Non-pigmented ciliary epithelial cell (primary cell): ENCODE data around the gene FAM149B1.
"Not testable (repeated sequence)": the region's sequence is repeated elsewhere in the genome, so short reads cannot be mapped to it uniquely, and the experiment has no call there.

ENCODE experiments used
- DNase-seq: peaks from one replicate; pipeline ENCODE4 v3.0.0-alpha.2; 2010; ENCODE audit warnings: low read depth

Gene FAM149B1

DNA sequence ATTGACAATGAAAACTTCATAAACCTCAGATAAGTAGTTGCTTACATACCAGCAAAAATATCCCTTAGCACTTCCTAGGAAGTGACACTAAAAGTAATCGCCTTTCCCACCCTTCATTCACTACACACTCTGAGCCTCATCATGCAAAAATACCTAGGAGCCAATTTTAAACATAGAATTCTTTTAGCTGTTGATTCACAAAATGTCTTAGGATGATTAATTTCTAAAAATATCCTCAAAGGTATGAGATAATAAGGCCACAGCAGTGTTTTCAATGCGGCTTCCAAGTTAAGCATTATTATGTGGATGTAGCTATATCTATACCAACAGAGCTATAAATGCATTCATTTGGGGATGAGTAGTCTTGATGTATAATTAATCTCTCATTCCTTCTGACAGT is 66.0 kb downstream of the FAM149B1 start:
- no peak for DNase-seq

DNA sequence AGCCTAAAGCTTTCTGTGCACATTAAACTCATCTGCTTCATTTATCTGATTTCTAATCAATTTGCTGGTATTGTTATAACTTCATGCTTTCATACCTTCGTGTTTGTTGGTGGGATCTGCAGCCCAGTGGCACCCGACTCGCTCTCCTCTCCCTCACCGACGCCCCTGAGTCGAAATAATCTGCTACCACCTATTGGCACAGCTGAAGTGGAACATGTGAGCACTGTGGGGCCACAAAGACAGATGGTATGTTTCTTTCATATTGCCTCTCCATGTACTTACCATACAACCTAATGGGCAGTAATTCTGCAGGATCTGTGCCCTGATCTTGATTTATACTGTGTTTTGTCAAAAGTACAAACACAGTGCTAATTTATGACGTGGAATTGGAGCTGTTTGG is 66.8 kb downstream of the FAM149B1 start:
- DNase-seq, result no peak

GRCh38 chr10:73238990-73239566 is 71.2 kb downstream of the FAM149B1 start:
- DNase-seq, result no peak

DNA sequence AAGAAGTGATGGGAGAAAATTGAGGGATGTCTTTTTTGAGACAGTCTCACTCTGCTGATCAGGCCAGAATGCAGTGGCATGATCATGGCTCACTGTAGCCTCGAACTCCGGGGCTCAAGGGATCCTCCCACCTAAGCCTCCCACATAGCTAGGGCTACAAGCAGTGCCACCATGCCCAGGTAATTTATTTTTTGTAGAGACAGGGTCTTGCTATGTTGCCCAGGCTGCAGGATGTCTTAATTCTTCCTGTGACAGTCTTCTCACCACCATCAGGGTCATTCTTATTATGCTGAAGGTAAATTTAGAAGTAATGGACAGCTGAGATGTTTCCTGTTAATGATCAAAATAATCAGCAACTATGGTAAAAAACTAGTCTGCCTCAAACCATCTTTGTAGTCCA is 72.0 kb downstream of the FAM149B1 start:
- no peak for DNase-seq

DNA sequence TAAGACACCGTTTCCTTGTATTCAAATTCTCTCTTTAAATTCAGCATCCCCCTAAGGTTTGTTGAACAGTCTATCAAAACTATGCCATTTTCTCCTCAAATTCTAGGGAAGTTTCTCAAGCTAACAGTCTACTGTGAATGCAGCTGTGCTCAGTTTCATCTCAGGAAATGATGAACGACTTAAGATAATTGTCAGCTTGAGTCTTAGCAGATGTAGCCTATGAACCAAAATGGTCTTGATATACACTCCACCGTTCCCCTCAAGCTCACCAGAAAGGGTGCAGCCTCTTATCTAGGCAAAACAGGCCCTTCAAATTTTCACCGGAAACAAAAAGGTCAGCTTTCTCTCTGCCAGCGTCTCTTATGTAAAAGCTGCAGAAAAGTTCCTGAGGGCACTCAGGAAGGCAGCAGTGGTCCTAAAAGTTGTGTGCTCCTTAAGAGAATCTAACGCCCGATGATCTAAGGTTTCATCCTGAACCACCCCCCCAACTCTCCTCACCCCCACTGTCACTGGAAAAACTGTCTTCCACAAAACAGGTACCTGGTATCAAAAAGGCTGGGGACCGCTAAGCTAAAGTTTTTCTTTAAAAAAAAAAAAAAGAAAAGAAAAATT is 77.1 kb downstream of the FAM149B1 start:
- no peak for DNase-seq

DNA sequence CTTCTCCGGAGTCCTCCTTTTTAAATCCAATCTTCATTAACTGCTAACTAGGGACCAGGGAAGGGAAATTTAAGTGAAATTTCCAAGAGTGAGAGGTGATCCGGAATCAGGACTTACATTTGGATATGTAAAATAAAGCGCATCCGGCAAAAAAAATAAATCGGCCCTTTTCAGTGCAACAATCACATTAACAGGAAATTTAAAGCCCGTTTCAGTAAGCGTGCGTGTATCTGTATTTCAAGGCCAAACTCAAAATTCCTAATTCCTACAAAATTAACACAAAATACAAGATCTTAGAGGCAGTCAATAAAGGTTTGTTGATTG is 78.4 kb downstream of the FAM149B1 start:
- DNase-seq, result no peak

DNA sequence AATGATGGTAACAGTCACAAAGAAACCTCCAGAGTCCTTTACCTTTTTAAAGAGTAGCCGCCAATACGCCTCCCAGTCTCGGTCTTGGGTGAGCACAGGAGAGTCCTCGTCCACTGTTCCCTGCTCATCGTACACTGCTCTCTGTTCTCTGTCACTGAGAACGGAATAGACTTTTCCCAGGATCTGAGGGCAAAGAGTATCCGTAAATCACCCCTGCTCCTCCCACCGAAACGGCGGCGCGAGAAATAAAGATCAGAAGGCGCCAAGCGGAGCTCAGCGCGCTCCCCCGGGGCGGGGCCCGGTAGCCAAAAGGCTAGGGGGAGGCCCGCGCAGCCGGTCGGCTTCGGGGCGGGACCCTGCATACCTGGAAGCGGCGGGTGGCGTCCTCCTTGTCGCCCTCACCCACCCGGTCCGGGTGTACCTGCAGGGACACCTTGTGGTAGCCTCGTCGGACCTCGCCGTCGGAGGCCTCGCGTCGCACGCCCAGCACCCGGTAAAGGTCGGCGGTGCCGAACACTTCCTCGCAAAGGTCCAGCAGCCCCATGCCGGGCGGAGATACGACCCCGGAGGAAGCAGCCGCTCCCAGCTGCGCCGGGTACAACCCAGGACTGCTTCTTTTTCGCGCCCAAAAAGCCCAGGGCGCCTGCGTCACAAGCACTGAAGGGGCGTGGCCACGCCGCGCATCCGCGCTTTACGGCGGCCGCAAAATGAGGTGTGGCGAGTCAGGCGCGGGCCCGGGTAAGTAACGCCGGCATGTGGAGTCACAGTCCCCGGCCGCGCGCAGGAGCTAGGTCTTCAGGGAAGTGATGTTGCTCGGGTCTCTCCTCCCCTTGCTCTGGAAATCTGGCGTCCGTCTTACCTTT is 79.0 kb downstream of the FAM149B1 start, which contains the start of gene DNAJC9:
Gene DNAJC9 (minus strand): TSS at position 610 of the 863 bp plus-strand sequence. CDS start 66 bp downstream, at position 544.
- peak; percentile 68 for DNase-seq

- DNase-seq, result no peak
These were observed 79.8 kb downstream of the FAM149B1 start for GRCh38 chr10:73247509-73248258.

GRCh38 chr10:73248259-73248724 is 80.4 kb downstream of the FAM149B1 start:
- no peak for DNase-seq

GRCh38 chr10:73251683-73252444 is 83.9 kb downstream of the FAM149B1 start:
- DNase-seq, result no peak

GRCh38 chr10:73252445-73253224 is 84.7 kb downstream of the FAM149B1 start, which contains the start of gene MRPS16:
Gene MRPS16 (minus strand): TSS chr10:73252644. CDS start chr10:73252482, 162 bp downstream.
- DNase-seq, result peak; percentile 90

DNA sequence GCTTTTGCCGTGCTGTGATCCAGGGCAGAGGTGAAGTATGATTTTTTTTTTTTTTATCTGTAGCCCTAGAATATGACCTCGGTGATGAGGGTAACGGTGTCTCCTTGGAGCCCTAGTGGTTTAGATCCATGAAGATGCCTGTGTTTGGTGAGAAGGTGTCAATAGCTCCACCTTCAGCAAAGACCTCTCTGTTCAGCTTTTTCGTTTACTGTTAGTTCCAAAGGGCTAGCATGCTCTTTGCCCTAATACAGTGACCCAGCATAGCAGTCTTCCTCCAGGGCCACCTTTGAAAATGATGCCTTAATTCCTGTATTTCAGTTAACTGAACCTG is 85.3 kb downstream of the FAM149B1 start:
- no peak for DNase-seq

DNA sequence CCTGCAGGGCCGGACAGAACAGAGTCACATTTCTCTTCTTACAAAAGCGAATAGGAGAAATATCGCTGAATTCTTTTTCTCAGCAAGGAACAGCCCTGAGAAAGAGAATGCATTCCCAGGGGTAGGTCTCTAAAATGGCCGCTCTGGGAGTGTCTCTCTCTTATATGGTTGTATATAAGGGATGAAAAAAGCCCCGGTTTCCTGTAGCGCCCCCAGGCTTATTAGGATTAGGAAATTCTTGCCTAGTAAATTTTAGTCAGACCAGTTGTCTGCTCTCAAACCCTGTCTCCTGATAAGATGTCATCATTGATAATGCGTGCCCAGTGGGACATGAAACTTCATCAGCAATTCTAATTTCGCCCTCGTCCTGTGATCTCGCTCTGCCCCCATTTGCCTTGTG is 90.7 kb downstream of the FAM149B1 start:
- DNase-seq, result not testable (repeated sequence)

DNA sequence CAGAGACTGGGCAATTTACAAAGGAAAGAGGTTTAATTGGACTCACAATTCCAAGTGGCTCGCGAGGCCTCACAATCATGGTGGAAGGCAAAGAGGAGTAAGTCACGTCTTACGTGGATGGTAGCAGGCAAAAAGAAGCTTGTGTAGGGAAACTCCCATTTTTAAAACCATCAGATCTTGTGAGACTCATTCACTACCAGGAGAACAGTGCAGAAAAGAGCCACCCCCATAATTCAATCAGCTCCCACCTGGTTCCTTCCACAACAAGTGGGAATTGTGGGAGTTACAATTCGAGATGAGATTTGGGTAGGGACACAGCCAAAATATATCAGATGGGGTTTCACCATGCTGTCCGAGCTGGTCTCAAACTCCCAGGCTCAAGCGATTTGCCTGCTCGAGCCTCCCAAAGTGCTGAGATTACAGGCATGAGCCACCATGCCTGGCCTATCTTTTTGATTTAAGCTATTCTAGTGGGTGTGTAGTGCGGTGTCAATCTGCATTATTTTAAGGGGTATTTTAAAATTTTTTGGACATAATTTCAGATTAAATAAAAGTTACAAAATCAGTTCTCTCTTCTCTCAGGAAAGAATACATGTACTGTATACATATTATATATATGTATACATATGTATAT is 93.6 kb downstream of the FAM149B1 start:
- DNase-seq, result no peak

DNA sequence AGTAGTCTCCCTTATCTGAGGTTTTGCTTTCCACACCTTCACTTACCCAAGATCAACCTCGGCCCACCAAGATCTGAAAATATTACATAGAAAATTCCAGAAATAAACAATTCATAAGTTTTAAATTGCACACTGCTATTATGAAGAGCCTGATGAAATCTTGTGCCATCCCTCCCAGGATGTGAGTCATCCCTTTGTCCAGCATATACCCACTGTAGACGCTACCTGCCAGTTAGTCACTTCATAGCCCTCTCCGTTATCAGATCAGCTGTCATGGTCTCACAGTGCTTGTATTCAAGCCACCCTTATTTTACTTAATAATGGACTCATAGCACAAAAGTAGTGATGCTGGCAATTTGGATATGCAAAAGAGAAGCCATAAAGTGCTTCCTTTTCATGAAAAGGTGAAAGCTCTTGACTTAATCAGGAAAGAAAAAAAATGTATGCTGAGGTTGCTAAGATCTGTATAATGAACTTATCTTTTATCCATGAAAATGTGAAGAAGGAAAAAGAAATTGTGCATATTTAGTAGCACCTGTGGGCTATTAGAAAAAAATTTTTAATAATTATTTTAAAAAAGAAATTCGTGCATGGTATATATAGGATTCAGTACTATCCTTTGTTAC is 94.3 kb downstream of the FAM149B1 start:
- DNase-seq, result peak; percentile 46

DNA sequence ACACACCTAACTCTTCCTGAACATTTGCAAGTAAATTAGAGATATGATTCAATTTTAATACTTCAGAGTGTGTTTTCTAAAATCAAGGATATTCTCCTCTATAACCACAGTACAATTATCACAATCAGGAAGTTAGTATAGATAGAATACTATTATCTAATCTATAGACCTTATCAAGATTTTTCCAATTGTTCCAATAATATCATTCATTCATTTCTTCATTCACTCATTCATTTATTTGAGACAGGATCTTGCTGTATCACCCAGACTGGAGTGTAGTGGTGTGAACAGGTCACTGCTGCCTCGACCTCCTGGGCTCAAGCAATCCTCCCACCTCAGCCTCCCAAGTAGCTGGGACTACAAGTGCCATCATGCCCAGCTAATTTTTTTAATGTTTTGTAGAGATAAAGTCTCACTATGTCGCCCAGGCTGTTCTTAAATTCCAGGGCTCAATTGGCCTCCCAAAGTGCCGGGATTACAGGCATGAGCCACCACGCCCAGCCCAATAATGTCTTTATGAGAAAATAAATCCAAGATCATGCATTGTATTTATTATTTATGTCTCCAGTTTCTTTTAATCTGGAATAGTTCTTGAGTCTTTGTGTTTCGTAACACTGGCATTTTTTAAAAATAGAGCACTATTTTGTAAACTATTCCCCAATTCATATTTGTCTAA is 95.1 kb downstream of the FAM149B1 start:
- no peak for DNase-seq

GRCh38 chr10:73263693-73264347 is 95.9 kb downstream of the FAM149B1 start:
- DNase-seq, result no peak

- no peak for DNase-seq
These were observed 96.5 kb downstream of the FAM149B1 start for GRCh38 chr10:73264423-73264822.

- DNase-seq, result no peak
These were observed 113.2 kb downstream of the FAM149B1 start for GRCh38 chr10:73281097-73281496.
